Activated CD8-positive, alpha-beta T cell treated with anti-CD3 and anti-CD28 coated beads for 36 hours (primary cell): ENCODE measurements around the gene UNC5CL. TPM values are rescaled to one million over a fixed set of nuclear protein-coding genes. Genes with fewer than 3 reads are reported as not detected.

ENCODE experiments used
- ATAC-seq: fragments of 200-7000 bp; cut with Tn5 transposase; one replicate; pipeline ENCODE4 v1.10.0; 2021; ENCODE audit warnings: mild to moderate bottlenecking, moderate library complexity
- CTCF ChIA-PET: fragments of 350-600 bp; sonication (Branson Sonifier 250); formaldehyde crosslinking; loops from one replicate; lab custom pipeline; 2021; ENCODE audit warnings: antibody characterized with exemption; lab: Charles Lee
- POLR2A ChIA-PET: fragments of 350-600 bp; sonication (Branson Sonifier 250); formaldehyde crosslinking; loops from one replicate; lab custom pipeline; 2021; ENCODE audit warnings: antibody characterized with exemption; lab: Charles Lee
- DNase-seq: peaks from one replicate; pipeline ENCODE4 v3.0.0-alpha.2; 2020
- H3K27ac Mint-ChIP-seq: one replicate; pipeline ENCODE4 v1.8.0; 2021; ENCODE audit warnings: mild to moderate bottlenecking, mixed read lengths
- H3K27me3 Mint-ChIP-seq: one replicate; pipeline ENCODE4 v1.8.0; 2021; ENCODE audit warnings: mixed read lengths
- H3K36me3 Mint-ChIP-seq: one replicate; pipeline ENCODE4 v1.8.0; 2021; ENCODE audit warnings: low read depth, mixed read lengths
- H3K4me1 Mint-ChIP-seq: one replicate; pipeline ENCODE4 v1.8.0; 2021; ENCODE audit warnings: low read depth, mixed read lengths
- H3K4me3 Mint-ChIP-seq: one replicate; pipeline ENCODE4 v1.8.0; 2021; ENCODE audit warnings: mild to moderate bottlenecking, moderate library complexity, mixed read lengths
- H3K9me3 Mint-ChIP-seq: one replicate; pipeline ENCODE4 v1.8.0; 2021; ENCODE audit warnings: mixed read lengths
- CTCF ChIP-seq: fragments of 200-600 bp; IDR thresholded peaks from one replicate; pipeline ENCODE4 v1.8.0; 2022; ENCODE audit warnings: antibody characterized with exemption, mild to moderate bottlenecking
- intact Hi-C: fragments of 100-400 bp; cut with micrococcal nuclease; formaldehyde crosslinking; loops from one replicate; pipeline ENCODE4 v1.10.0; 2022
- total RNA-seq, 2 experiments: library from RNA; stranded (reverse); gene quantifications; one replicate each; pipeline ENCODE4 v1.2.3, GENCODE V29; 2021

The UNC5CL gene
- total RNA-seq, 2 experiments from 2014 or later: 2.3 to 2.6 TPM

DNA sequence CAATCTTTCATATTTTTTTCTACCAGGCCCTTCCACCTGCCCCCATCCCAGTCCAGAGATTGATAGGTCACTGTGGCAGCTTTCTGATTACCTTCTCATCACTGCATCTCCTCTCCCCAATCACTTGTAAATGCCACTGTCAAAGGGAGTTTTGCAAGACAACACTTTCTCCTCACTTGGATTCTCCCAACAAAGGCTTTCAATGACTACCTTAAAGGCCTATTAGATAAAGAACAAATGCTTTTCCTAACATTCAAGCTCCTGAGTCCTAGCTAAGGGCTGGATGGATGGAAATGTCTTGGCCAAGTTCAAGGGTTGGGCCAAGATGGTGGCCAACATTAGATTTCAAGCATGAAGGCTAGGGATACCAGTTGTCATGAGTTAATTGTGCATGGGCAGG is 55.3 kb downstream of the UNC5CL start:
- no peak overlapping the region for H3K27ac Mint-ChIP-seq
- no peaks in the 10 kb centered on the region for H3K36me3 Mint-ChIP-seq
- H3K27me3 Mint-ChIP-seq: peaks cover 41% of the 10 kb centered on the region
- no peak for ATAC-seq
- CTCF ChIA-PET: no interaction called here
- TF ChIP-seq CTCF: no peak
- H3K4me1 Mint-ChIP-seq: no peaks in the 10 kb centered on the region
- no peak for DNase-seq
- intact Hi-C loops: no loop called here
- POLR2A ChIA-PET: interaction anchor here (0.5 kb wide), 1 partner anchor 8 kb away, joined by 3 read pairs; no protein-coding TSS in a partner anchor
- H3K9me3 Mint-ChIP-seq: no peaks in the 10 kb centered on the region
- H3K4me3 Mint-ChIP-seq: no peak overlapping the region

GRCh38 chr6:40982917-40983316 is 56.1 kb downstream of the UNC5CL start:
- Mint-ChIP-seq H3K9me3 (no peaks in the 10 kb centered on the region), H3K27ac (no peak overlapping the region), H3K27me3 (peaks cover 41% of the 10 kb centered on the region), H3K4me3 (no peak overlapping the region), H3K36me3 (no peaks in the 10 kb centered on the region), H3K4me1 (no peaks in the 10 kb centered on the region)
- POLR2A ChIA-PET: no interaction called here
- DNase-seq (no peak), ATAC-seq (no peak)
- intact Hi-C loops: no loop called here
- CTCF ChIA-PET: no interaction called here
- no peak for TF ChIP-seq CTCF

GRCh38 chr6:40978687-40979289 is 60.2 kb downstream of the UNC5CL start:
- Mint-ChIP-seq H3K9me3 (no peaks in the 10 kb centered on the region), H3K27ac (no peak overlapping the region), H3K27me3 (peaks cover 61% of the 10 kb centered on the region), H3K4me3 (no peak overlapping the region), H3K36me3 (no peaks in the 10 kb centered on the region), H3K4me1 (no peaks in the 10 kb centered on the region)
- DNase-seq (no peak), ATAC-seq (no peak)
- ChIA-PET CTCF (interaction anchor here (1.0 kb wide), 1 partner anchor 19 kb away, joined by 3 read pairs; no protein-coding TSS in a partner anchor), POLR2A (no interaction called here)
- no peak for TF ChIP-seq CTCF
- intact Hi-C loops: no loop called here

DNA sequence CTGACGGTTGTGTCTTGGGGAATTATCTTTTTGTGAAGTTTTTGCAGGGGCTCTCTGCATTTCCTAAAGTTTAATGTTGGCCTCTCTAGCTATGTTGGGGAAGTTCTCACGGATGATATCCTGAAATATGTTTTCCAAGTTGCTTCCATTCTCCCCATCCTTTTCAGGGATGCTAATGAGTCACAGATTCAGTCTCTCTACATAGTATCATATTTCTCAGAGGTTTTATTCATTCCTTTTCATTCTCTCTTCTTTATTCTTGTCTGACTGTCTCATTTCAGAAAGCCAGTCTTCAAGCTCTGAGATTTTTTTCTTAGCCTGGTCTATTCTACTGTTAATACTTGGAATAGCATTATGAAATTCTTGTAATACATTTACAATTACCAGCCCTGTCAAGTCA is 61.3 kb downstream of the UNC5CL start:
- ChIA-PET POLR2A (no interaction called here), CTCF (interaction anchor here (1.0 kb wide), 1 partner anchor 20 kb away, joined by 3 read pairs; no protein-coding TSS in a partner anchor)
- Mint-ChIP-seq H3K4me1 (no peaks in the 10 kb centered on the region), H3K27ac (no peak overlapping the region), H3K36me3 (no peaks in the 10 kb centered on the region), H3K27me3 (peaks cover 57% of the 10 kb centered on the region), H3K4me3 (no peak overlapping the region), H3K9me3 (peaks cover 4% of the 10 kb centered on the region)
- TF ChIP-seq CTCF: no peak
- ATAC-seq (no peak), DNase-seq (no peak)
- intact Hi-C loops: no loop called here

GRCh38 chr6:40977085-40977484 is 61.9 kb downstream of the UNC5CL start:
- Mint-ChIP-seq H3K27me3 (peaks cover 52% of the 10 kb centered on the region), H3K27ac (no peak overlapping the region), H3K4me3 (no peak overlapping the region), H3K9me3 (peaks cover 6% of the 10 kb centered on the region), H3K4me1 (no peaks in the 10 kb centered on the region), H3K36me3 (no peaks in the 10 kb centered on the region)
- DNase-seq: no peak
- no peak for TF ChIP-seq CTCF
- ChIA-PET POLR2A (no interaction called here), CTCF (no interaction called here)
- intact Hi-C loops: no loop called here
- no peak for ATAC-seq

Other genes starting within 250 kb of the UNC5CL start
- gene TSPO2, start 3.2 kb upstream of the UNC5CL start, total RNA-seq: not detected
- not detected for gene APOBEC2, start 14.0 kb upstream of the UNC5CL start, total RNA-seq
- 10 to 100 TPM; 45.8 to 48.4 TPM for gene OARD1, start 33.1 kb upstream of the UNC5CL start, total RNA-seq
- gene NFYA, start 33.8 kb upstream of the UNC5CL start, total RNA-seq: 10 to 100 TPM; 30.7 to 31.1 TPM
- gene TREML1, start 115.1 kb upstream of the UNC5CL start, total RNA-seq: not detected
- gene TREM2, start 123.9 kb upstream of the UNC5CL start, total RNA-seq: not detected
- 1 to 10 TPM; 6.9 to 8.2 TPM for gene TREML2, start 161.9 kb upstream of the UNC5CL start, total RNA-seq
- gene TREML4, start 189.1 kb upstream of the UNC5CL start, total RNA-seq: not detected
- not detected for gene TREM1, start 247.5 kb upstream of the UNC5CL start, total RNA-seq